ENCODE measurements around the gene CFTR. TPM values are rescaled to one million over a fixed set of nuclear protein-coding genes. Genes with fewer than 3 reads are reported as not detected.
"Not testable (repeated sequence)": the region's sequence is repeated elsewhere in the genome, so short reads cannot be mapped to it uniquely, and the experiment has no call there.

Gene CFTR
- total RNA-seq, 3 donors from 2014 or later (not counting 1 experiment from before 2014, with no cell fraction given), result not detected

DNA sequence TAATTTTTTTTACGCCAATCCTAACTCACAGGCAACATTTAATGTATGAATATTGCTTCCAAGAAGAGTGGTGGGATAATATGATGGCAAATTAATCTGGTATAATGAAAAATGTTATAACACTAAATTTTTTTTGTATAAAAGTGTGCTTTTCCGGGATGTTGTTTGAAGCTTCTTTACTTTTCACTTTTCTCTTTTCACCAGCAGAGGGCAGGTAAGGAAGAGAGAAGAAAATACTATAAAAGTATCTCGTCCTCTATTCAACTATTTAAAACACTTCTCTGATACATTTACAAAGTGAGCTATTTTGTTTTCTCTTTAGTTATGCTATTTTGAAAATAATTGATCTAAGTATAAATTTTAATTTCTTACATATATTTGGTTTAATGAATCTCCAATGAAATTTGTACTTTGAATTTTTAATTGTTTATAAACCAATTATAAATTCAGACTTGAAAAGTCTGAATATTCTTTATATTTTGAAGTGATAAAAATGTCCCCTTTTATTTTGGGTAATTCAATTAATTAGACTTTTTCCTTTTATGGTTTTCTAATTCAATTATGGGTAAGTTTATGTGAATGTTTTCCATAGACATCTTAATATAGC lies 20.7 kb upstream of the CFTR start:
- no peak for ATAC-seq

DNA sequence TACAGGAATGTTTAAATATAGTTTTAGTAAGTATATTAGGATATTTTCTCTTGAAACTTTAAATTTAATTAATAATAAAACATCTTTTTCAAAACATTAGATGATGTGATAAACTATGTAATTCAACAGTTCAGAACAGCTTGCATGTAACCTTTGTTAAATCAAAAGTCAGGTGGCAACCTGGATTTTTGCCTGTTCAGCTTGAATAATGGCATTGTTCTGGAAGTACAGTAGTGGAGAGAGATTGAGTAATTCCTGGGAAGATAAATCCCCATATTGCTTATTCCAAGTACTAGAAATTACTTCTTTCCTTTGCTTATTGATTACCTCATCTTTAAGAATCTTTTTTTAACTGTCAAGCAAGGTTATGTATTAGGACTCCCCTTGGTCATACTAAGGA lies 20.1 kb upstream of the CFTR start:
- DNase-seq, result no peak
- H3K36me3 ChIP-seq (ENCODE audit: control insufficient read depth, insufficient read depth, low read length), result no peaks in the 10 kb centered on the region
- no peak overlapping the region for H3K4me3 ChIP-seq (ENCODE audit: low read length)
- no peaks in the 10 kb centered on the region for H3K4me1 Mint-ChIP-seq
- H3K27ac ChIP-seq (ENCODE audit: low read length), result no peak overlapping the region
- H3K27me3 Mint-ChIP-seq (ENCODE audit: low read depth in 2 of 2), result no peaks in the 10 kb centered on the region
- ATAC-seq, result no peak
- H3K4me3 Mint-ChIP-seq, result no peak overlapping the region
- TF ChIP-seq, protein P1, sequence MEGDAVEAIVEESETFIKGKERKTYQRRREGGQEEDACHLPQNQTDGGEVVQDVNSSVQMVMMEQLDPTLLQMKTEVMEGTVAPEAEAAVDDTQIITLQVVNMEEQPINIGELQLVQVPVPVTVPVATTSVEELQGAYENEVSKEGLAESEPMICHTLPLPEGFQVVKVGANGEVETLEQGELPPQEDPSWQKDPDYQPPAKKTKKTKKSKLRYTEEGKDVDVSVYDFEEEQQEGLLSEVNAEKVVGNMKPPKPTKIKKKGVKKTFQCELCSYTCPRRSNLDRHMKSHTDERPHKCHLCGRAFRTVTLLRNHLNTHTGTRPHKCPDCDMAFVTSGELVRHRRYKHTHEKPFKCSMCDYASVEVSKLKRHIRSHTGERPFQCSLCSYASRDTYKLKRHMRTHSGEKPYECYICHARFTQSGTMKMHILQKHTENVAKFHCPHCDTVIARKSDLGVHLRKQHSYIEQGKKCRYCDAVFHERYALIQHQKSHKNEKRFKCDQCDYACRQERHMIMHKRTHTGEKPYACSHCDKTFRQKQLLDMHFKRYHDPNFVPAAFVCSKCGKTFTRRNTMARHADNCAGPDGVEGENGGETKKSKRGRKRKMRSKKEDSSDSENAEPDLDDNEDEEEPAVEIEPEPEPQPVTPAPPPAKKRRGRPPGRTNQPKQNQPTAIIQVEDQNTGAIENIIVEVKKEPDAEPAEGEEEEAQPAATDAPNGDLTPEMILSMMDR (IDR thresholded peaks at IDR 0.05), result no peak
- H3K9me3 ChIP-seq (ENCODE audit: control insufficient read depth, insufficient read depth, low read length), result no peaks in the 10 kb centered on the region
- no peak overlapping the region for H3K27ac Mint-ChIP-seq
- H3K9me3 Mint-ChIP-seq, result peaks cover 2 to 6% of the 10 kb centered on the region in 2 donors
- intact Hi-C loops (cut with micrococcal nuclease), result loop anchor here (5.0 kb wide), 1 partner anchor 52 kb away; no protein-coding TSS in a partner anchor
- no peaks in the 10 kb centered on the region for H3K36me3 Mint-ChIP-seq
- no peaks in the 10 kb centered on the region for H3K4me1 ChIP-seq (ENCODE audit: control insufficient read depth, insufficient read depth, low read length)
- no peaks in the 10 kb centered on the region for H3K27me3 ChIP-seq (ENCODE audit: control insufficient read depth, insufficient read depth, low read length)

More for the DNA sequence above, 20.7 kb upstream of the CFTR start:
- Mint-ChIP-seq H3K4me1 (no peaks in the 10 kb centered on the region), H3K36me3 (no peaks in the 10 kb centered on the region), H3K4me3 (no peak overlapping the region), H3K27ac (no peak overlapping the region), H3K9me3 (peaks cover 2 to 6% of the 10 kb centered on the region in 2 donors), H3K27me3 (ENCODE audit: low read depth in 2 of 2) (no peaks in the 10 kb centered on the region)
- Histone ChIP-seq H3K4me1 (ENCODE audit: control insufficient read depth, insufficient read depth, low read length) (no peaks in the 10 kb centered on the region), H3K9me3 (ENCODE audit: control insufficient read depth, insufficient read depth, low read length) (no peaks in the 10 kb centered on the region), H3K4me3 (ENCODE audit: low read length) (no peak overlapping the region), H3K27me3 (ENCODE audit: control insufficient read depth, insufficient read depth, low read length) (no peaks in the 10 kb centered on the region), H3K27ac (ENCODE audit: low read length) (no peak overlapping the region), H3K36me3 (ENCODE audit: control insufficient read depth, insufficient read depth, low read length) (no peaks in the 10 kb centered on the region)
- peak in 1 of 2 donors; percentile 5 for DNase-seq
- intact Hi-C loops (cut with micrococcal nuclease), result loop anchor here (5.0 kb wide), 1 partner anchor 52 kb away; no protein-coding TSS in a partner anchor
- TF ChIP-seq, protein P1 (IDR thresholded peaks at IDR 0.05), result no peak
- whole genome bisulfite sequencing (ENCODE audit: insufficient coverage), result no CpG with 5 or more reads among the region's 3 CpGs

DNA sequence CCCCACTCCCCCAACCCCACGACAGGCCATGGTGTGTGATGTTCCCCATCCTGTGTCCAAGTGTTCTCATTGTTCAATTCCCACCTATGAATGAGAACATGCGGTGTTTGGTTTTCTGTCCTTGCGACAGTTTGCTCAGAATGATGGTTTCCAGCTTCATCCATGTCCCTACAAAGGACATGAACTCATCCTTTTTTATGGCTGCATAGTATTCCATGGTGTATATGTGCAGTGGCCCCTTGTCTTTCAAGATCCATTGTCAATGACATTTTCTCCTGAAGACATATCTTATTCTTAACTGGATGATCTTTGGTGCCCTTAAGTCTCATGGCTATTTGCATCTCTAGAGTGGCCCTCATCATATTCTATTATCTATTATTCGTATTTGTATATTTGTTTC lies 19.0 kb upstream of the CFTR start:
- H3K9me3 ChIP-seq (ENCODE audit: control insufficient read depth, insufficient read depth, low read length); H3K36me3 ChIP-seq (ENCODE audit: control insufficient read depth, insufficient read depth, low read length); H3K27ac ChIP-seq (ENCODE audit: low read length); H3K4me1 ChIP-seq (ENCODE audit: control insufficient read depth, insufficient read depth, low read length); DNase-seq; H3K27me3 ChIP-seq (ENCODE audit: control insufficient read depth, insufficient read depth, low read length); H3K4me3 ChIP-seq (ENCODE audit: low read length); H3K36me3 Mint-ChIP-seq; H3K9me3 Mint-ChIP-seq; H3K4me1 Mint-ChIP-seq; H3K27me3 Mint-ChIP-seq (ENCODE audit: low read depth in 2 of 2); intact Hi-C loops (cut with micrococcal nuclease); H3K4me3 Mint-ChIP-seq; H3K27ac Mint-ChIP-seq; ATAC-seq: not testable (repeated sequence)
- WGBS (ENCODE audit: insufficient coverage), result 100% methylated on average over 1 of the region's 4 CpGs

DNA sequence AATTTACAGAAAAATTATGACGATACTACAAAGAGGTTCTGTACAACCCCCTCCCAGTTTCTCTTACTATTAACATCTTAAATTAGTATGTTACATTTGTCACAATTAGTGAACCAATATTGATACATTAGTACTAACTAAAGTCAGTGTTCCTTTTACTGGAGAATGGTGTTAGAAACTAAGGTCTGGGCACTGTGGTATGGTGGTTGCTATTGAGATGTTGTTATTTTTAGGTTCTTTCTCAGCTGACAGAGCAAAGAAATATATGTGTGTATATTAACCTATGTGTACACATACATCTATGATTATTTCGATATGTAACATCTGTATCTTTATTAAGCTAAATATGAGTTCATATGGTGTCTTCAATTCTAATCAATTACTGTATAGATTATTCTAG lies 11.7 kb upstream of the CFTR start:
- TF ChIP-seq, protein P1 (IDR thresholded peaks at IDR 0.05), result no peak
- no peak overlapping the region for H3K4me3 Mint-ChIP-seq

More for the DNA sequence above, 11.7 kb upstream of the CFTR start:
- WGBS (ENCODE audit: insufficient coverage), result no CpG with 5 or more reads among the region's 2 CpGs
- ATAC-seq (no peak), DNase-seq (no peak)
- peaks cover 2 to 3% of the 10 kb centered on the region in 2 donors for H3K9me3 Mint-ChIP-seq
- Histone ChIP-seq H3K27ac (ENCODE audit: low read length) (no peak overlapping the region), H3K4me1 (ENCODE audit: control insufficient read depth, insufficient read depth, low read length) (no peaks in the 10 kb centered on the region), H3K4me3 (ENCODE audit: low read length) (no peak overlapping the region), H3K27me3 (ENCODE audit: control insufficient read depth, insufficient read depth, low read length) (no peaks in the 10 kb centered on the region), H3K9me3 (ENCODE audit: control insufficient read depth, insufficient read depth, low read length) (no peaks in the 10 kb centered on the region), H3K36me3 (ENCODE audit: control insufficient read depth, insufficient read depth, low read length) (no peaks in the 10 kb centered on the region)
- H3K4me1 Mint-ChIP-seq, result no peaks in the 10 kb centered on the region
- H3K36me3 Mint-ChIP-seq, result no peaks in the 10 kb centered on the region
- H3K27ac Mint-ChIP-seq, result no peak overlapping the region
- intact Hi-C loops (cut with micrococcal nuclease), result no loop called here
- no peaks in the 10 kb centered on the region for H3K27me3 Mint-ChIP-seq (ENCODE audit: low read depth in 2 of 2)

Measured in natural killer cell (primary cell).